HG03457 (cell line): ENCODE measurements around the gene HEATR3.

Source experiments
- ATAC-seq: cut with Tn5 transposase; IDR thresholded peaks from one replicate; pipeline ENCODE4 v1.9.1; 2021; ENCODE audit warnings: moderate number of reproducible peaks; ENCODE audit not compliant: unreplicated experiment

The HEATR3 gene, protein sequence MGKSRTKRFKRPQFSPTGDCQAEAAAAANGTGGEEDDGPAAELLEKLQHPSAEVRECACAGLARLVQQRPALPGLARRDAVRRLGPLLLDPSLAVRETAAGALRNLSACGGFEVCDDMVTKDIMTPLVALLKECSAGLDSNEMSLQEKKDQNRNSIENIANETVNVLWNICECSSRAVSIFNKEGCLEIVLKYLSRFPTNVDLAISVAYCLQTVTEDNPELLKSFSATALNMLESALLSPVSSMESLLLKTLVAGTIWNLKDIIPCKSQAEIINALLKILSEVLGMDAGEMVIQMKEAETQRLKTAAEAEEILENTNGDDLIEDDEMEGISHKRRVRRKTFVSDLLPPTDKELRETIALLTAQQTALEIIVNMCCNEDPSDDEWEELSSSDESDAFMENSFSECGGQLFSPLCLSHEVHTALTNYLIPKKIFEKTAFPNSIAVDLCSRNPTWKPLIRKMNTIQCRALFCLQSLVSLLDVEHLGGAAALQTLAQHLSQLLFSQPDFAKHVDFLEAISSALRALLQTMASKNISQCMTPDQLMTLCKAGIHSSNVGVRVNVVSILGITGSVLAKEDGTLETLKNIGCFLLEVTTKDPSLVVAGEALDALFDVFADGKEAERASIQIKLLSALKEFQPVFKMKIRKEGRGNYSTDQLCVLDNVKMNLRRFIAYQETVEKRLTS

DNA sequence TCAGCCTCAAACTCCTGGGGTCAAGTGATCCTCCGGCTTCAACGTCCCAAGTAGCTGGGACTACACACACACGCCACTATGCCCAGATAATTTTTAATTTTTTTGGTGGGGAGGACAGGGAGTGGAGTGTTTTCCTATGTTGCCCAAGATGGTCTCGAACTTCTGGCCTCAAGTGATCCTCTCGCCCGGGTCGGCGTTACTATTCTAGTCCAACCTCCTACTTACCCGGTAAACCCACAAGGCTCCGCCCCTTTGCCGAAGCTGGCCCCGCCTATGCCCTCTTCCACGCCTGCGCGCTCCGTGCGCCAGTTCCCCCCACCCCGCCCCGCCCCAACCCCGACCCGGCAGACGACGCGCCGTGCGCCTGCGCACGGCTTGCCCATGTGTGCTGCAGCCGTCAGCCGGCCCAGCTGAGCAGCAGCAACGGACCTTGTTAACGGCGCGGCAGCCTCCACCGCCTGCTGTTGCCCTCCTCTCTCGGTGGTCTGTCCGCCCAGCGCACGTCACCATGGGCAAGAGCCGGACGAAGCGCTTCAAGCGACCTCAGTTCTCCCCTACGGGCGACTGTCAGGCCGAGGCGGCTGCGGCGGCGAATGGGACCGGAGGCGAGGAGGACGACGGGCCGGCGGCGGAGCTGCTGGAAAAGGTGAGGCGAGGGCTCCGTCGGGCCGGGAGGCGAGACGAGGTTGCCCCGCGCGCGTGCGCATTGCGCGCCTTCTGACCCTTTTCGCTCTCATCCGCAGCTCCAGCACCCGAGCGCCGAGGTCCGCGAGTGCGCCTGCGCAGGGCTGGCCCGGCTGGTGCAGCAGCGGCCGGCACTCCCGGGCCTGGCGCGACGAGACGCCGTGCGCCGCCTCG, at the start of gene HEATR3:
HEATR3 (plus strand) TSS at position 347 of the 858 bp plus-strand sequence; CDS start at position 509, 162 bp downstream.
- ATAC-seq = peak; percentile 54

DNA sequence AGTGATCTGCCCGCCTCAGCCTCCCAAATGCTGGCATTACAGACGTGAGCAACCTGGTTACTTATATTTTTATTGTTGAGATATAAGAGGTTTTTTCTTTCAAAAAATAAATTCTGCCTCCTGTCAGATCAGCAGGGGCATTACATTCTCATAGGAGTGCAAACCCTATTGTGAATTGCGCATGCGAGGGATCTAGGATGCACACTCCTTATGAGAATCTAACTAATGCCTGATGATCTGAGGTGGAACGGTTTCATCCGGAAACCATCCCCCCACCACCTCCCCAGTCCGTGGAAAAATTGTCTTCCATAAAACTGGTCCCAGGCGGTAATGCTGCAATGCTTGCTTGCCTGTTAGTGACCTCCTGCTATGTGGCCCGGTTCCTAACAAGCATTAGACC, 48.2 kb upstream of the HEATR3 start:
- ATAC-seq = no peak

- ATAC-seq = no peak
Measured at GRCh38 chr16:50021544-50021943, 44.2 kb upstream of the HEATR3 start.

- ATAC-seq = no peak
Measured at GRCh38 chr16:50023641-50024040, 42.1 kb upstream of the HEATR3 start.

DNA sequence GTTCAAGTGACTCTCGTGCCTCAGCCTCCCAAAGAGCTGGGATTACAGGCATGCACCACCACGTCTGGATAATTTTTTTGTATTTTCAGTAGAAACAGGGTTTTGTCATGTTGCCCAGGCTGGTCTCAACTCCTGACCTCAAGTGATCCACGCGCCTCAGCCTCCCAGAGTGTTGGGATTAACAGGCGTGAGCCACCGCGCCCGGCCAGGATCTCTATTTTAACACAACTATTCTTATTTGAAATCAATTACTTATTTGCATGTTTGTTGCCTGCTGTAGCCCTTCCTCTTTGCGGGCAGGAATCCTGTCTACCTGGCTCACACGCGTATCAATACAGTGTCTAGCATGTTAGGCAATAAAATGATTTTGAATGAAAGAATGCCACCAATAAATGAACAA, 41.6 kb upstream of the HEATR3 start:
- ATAC-seq = no peak

DNA sequence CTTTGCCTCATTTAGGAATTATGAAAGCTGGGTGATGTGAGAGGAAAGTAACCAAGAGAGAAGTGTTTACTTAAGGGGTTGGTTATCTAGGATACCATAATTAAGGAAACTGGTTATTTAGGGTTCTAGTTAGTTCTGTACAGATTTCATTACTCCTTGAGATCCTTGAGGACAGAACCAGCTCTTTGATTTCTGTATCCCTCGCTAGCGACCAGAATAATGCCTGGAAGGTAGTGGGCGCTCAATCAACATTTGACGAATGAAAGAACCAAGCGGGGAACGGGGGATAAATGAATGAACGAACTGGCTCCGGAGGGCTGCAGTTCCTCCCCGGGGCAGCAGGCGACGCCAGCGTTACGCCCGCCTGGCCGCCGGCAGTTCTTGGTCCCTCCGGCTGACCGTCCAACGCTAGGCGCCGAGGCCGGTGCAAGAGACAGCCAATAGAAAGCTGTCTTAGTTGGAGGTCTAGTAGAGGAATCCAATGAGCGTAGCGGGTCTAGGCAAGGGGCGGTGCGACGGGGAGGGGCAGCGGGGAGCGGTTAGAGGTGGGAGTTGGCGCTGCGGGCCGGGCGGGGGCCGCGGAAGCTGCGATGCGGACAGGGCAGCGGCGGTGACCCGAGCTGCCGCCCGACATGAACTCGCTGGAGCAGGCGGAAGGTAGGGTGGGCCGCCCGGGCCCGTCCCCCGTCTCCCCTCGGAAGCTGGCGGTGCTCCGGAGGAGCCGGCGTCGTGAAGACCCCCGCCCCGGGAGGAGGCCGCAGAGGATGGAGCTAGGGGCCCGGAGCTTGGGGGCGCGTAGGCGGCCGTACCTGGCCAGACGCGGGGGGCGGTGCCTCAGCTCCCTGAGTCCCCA, 40.9 kb upstream of the HEATR3 start, which contains the start of gene CNEP1R1:
CNEP1R1 (plus strand) TSS at position 542 of the 853 bp plus-strand sequence; CDS start at position 633, 91 bp downstream.
- ATAC-seq = peak; percentile 99

- no peak for ATAC-seq
Measured at GRCh38 chr16:50025537-50025931, 40.2 kb upstream of the HEATR3 start.

GRCh38 chr16:50027829-50028228, 37.9 kb upstream of the HEATR3 start:
- ATAC-seq = no peak

DNA sequence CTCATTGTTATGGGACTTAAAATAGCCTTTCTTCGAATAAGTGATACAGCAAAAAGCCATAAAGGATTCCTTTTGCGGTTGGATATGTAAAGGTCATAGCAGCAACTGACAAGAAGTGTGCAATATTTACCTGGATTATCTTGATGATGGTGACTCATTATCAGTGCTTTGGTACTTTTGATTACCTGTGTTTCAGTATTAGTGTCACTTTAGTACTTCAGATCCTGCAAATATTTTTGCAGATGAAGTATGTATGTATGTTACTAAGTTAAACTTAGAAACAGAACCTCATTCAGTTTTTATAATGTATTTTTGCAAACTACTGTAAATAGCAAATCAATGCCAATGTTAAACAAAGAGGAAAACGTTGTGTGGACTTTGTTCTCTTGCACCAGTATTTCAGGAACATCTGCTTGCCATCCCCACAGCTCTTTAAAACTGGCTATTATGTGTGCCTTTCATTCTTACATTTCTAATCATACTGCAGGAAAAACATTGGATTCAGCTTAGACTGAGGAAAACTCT, 30.2 kb upstream of the HEATR3 start:
- ATAC-seq = no peak

DNA sequence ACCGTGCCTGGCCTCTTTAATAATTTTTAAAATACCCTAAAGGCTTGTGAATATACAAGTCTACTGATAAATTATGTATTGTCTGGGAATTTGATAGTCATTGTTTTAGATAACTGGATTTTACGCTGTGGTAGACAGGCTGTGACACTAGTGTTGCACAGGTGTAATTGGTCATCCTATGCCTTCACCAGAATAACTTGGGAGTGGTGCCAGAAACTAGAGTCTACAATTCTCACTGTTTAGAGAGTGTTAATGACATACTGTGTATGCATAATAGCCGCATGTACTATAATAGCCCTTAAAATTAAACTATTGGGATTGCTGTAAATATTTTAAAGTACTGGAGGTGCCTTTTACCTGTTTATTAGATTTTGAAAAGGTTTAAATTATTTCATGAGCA, 29.3 kb upstream of the HEATR3 start:
- no peak for ATAC-seq

GRCh38 chr16:50037662-50038220, 28.0 kb upstream of the HEATR3 start:
- ATAC-seq = no peak

- ATAC-seq = no peak
Measured at GRCh38 chr16:50038286-50038685, 27.5 kb upstream of the HEATR3 start.

- no peak for ATAC-seq
Measured at GRCh38 chr16:50038756-50039529, 26.8 kb upstream of the HEATR3 start.

GRCh38 chr16:50040018-50040417, 25.8 kb upstream of the HEATR3 start:
- ATAC-seq = no peak

- no peak for ATAC-seq
Measured at GRCh38 chr16:50040710-50041109, 25.1 kb upstream of the HEATR3 start.

DNA sequence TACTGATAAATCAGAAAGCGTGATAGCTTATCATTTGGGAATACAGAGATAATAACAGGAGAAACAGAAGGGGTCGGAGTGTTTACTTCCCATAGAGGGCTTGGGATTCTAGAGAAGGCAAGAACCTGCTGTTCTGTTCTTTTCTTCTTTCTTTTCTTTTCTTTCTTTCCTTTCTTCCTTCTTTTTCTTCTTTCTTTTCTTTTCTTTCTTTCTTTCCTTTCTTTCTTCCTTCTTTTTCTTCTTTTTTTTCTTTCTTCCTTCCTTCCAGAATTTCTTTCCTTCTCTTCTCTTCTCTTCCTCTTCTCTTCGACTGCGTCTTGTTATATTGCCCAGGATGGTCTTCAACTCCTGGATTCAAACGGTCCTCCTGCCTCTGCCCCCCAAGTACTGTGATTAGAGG, 22.4 kb upstream of the HEATR3 start:
- no peak for ATAC-seq

DNA sequence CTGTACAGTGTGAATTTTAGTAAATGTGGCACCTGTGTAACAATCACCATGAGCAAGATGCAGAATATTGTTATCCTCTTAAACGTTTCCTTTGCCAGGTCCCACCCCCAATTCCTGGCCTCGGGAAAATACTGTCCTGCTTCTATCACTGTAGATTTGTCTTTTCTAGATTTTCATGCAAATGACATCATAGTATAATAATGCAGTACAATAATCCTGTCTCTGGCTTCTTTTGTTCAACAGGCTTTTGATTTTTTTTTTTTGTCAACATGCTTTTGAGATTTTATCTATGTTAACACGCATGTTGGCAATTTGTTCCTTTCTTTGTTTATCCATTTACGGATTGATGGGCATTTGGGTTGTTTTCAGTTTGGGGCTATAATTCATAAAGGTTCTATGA, 20.4 kb upstream of the HEATR3 start:
- no peak for ATAC-seq

DNA sequence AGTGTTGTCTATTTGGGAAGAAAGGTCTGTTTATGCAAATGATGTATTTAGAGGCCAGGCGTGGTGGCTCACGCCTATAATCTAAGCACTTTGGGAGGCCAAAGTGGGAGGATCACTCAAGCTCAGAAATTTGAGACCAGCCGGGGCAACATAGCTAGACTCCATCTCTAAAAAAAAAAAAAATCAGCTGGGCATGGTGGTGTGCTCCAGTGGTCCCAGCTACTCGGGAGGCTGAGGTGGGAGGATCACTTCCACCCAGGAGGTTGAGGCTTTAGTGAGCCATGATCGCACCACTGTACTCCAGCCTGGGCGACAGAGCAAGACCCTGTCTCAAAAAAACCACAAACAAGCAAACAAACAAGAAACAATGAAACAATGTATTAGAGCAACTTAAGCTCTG, 18.9 kb upstream of the HEATR3 start:
- ATAC-seq = no peak

DNA sequence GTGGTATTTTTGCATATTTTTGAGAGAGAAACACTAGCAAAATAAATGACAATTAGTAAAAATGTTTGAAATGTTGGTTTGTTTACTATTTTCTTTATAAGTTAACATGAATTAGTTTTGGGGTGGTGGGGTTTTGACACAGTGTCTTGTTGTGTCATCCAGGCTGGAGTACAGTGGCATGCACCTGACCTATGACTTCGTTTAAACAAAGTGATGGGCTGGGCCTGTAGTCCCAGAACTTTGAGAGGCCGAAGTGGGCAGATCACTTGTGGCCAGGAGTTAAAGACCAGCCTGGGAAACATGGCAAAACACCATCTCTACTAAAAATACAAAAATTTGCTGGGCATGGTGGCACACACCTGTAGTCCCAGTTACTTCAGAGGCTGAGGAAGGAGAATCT, 17.9 kb upstream of the HEATR3 start:
- ATAC-seq = no peak
